Activated T-helper 1 cell treated with anti-CD3 and anti-CD28 coated beads, Interleukin-12 subunit alpha, Interleukin-12 subunit beta, Interleukin-2, Interleukin-4 antibody, amounts not matched to agents 30 ng/mL and 10 ng/mL and 1 ng/mL, durations not matched to agents 14 hours and 24 hours and 36 hours (primary cell): Measurements from ENCODE around the gene RFX5. TPM values are rescaled to one million over a fixed set of nuclear protein-coding genes. Genes with fewer than 3 reads are reported as not detected.
"Not testable (repeated sequence)": the region's sequence is repeated elsewhere in the genome, so short reads cannot be mapped to it uniquely, and the experiment has no call there.

Experiments used
- DNase-seq: peaks from one replicate; pipeline ENCODE4 v3.0.0; 2021; ENCODE audit warnings: low spot score
- H3K27ac Mint-ChIP-seq: one replicate; pipeline ENCODE4 v1.8.0; 2021; ENCODE audit warnings: mild to moderate bottlenecking, mixed read lengths
- H3K27me3 Mint-ChIP-seq: one replicate; pipeline ENCODE4 v1.8.0; 2022; ENCODE audit warnings: mild to moderate bottlenecking, moderate library complexity, mixed read lengths; ENCODE audit not compliant: insufficient read depth
- H3K36me3 Mint-ChIP-seq: one replicate; pipeline ENCODE4 v1.8.0; 2021; ENCODE audit warnings: low read depth, mixed read lengths
- H3K4me1 Mint-ChIP-seq: one replicate; pipeline ENCODE4 v1.8.0; 2021; ENCODE audit warnings: low read depth, mixed read lengths
- H3K4me3 Mint-ChIP-seq: one replicate; pipeline ENCODE4 v1.8.0; 2021; ENCODE audit warnings: mild to moderate bottlenecking, moderate library complexity, mixed read lengths
- H3K9me3 Mint-ChIP-seq: one replicate; pipeline ENCODE4 v1.8.0; 2021; ENCODE audit warnings: mixed read lengths
- intact Hi-C: fragments of 100-400 bp; cut with micrococcal nuclease; formaldehyde crosslinking; loops from one replicate; pipeline ENCODE4 v1.15.1; 2024
- total RNA-seq: library from RNA; stranded (reverse); gene quantifications from 2 replicates; pipeline ENCODE4 v1.2.3, GENCODE V29; 2022

The RFX5 gene
- total RNA-seq: 78.1 and 83.4 TPM in 2 replicates

DNA sequence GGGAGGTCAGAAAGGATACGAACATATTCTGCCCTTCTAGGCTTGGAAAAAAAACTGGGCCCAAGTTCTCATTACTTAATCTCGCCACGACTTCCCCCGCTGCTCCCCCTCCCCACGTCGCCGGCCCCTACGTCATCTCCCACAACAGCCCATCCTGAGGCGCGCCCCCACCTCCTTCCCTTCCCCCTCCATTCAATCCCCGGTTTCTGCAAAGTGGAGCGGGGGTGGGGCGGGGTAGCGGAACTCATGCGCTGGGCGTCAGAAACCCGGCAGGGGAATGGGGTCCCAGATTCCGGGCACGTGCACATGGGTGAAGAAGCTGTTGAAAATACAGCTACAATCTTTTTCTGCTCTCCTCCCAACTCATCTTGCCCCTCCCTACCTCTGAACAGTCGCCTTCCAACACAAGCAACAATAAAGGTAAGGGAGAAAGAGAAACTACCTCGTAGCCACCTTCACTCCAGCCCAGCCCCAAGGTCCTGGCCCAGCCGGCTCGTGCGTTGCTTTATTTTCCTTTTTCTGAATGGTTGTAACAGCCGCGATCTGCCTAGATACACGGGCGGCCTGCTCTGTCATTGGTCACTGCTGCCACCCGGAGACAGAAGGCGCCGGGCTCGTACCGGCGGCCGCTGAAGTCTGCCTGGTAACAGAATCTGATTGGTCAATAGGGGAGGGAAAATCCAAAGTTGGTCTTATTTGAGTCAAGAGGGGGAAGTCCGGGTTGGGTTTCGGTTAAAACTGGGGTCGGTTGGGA, at the start of gene RFX5:
TSS of gene RFX5 (minus strand) at position 484 of the 754 bp plus-strand sequence. CDS start 932 bp downstream, outside the sequence.
- peak within 1 kb of the TSS; percentile 99 for H3K27ac Mint-ChIP-seq
- intact Hi-C loops: loop anchor here (1.0 to 5.0 kb wide), 9 partner anchors 20 to 490 kb away; partner anchors contain the start of genes C2CD4D, CDC42SE1, PI4KB and PIP5K1A
- peaks cover 45% of the 10 kb centered on the region for H3K4me1 Mint-ChIP-seq
- no peaks in the 10 kb centered on the region for H3K27me3 Mint-ChIP-seq
- peaks cover 30% of the 10 kb centered on the region for H3K36me3 Mint-ChIP-seq
- peak; percentile 95 for DNase-seq
- H3K4me3 Mint-ChIP-seq: peak within 1 kb of the TSS; percentile 95
- H3K9me3 Mint-ChIP-seq: peaks cover under 1% of the 10 kb centered on the region

DNA sequence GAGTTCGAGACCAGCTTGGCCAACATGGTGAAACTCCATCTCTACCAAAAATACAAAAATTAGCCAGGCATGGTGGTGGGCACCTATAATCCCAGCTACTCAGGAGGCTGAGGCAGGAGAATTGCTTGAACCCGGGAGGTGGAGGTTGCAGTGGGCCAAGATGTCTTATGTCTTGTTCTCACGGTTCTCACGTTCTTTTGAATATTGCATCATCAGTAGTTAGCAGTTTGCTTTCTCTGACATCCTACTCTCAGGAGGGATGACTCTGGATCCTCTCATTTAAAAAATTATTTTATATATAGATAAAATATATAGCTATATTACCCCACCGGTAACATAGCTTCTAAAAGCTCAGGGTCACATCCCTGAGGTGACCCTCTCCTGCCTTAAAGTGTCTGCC, 49.2 kb upstream of the RFX5 start:
- H3K36me3 Mint-ChIP-seq: peaks cover 16% of the 10 kb centered on the region

DNA sequence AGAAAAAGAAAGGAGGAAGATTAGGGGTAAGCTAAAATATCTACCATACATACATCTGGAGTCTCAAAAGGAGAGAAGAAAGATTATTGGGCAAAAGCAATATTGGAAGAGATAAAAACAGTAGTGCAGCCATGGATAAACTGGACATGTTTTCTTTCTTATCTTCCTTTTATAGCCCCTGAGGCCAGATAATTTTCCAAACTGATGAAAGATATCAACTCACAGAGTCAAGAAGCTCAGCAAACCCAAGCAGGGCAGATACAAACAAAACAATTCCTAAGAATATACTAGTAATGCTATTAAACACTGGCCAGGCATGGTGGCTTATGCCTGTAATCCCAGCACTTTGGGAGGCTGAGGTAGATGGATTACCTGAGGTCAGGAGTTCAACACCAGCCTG, 46.5 kb upstream of the RFX5 start:
- H3K4me1 Mint-ChIP-seq: no peaks in the 10 kb centered on the region
- intact Hi-C loops: no loop called here

More for the DNA sequence above, 49.2 kb upstream of the RFX5 start:
- H3K27ac Mint-ChIP-seq, intact Hi-C loops, H3K9me3 Mint-ChIP-seq, H3K4me3 Mint-ChIP-seq, DNase-seq: not testable (repeated sequence)
- Mint-ChIP-seq H3K27me3 (peaks cover 18% of the 10 kb centered on the region), H3K4me1 (peaks cover 20% of the 10 kb centered on the region)

DNA sequence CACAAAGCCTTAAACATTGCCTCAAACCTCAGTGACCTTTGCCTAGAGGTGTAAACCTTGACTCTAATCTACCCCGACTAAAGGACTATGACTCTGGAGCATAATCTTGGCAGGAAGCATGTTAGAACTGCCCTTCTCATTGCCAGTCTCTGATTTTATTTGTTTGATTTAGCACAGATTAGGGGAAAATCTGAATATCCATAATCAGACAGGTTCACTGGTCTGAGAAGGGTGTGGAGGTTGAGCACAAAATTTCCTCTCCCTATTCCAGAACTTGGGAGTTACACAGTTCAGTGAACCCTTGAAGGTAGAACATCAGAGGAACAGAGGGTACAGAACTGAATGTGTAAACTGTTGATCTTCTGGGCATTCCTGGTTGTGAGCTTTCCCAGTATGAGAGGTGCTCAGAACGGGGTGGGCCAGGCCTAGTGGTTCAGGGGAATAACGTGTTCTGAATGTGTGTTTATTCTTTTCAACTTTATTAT, 44.1 kb upstream of the RFX5 start:
- intact Hi-C loops: no loop called here
- no peaks in the 10 kb centered on the region for H3K36me3 Mint-ChIP-seq
- H3K4me3 Mint-ChIP-seq: no peak overlapping the region
- no peak for DNase-seq
- H3K27me3 Mint-ChIP-seq: peaks cover 20% of the 10 kb centered on the region
- H3K4me1 Mint-ChIP-seq: no peaks in the 10 kb centered on the region
- no peaks in the 10 kb centered on the region for H3K9me3 Mint-ChIP-seq
- no peak overlapping the region for H3K27ac Mint-ChIP-seq

More for the DNA sequence above, 46.5 kb upstream of the RFX5 start:
- H3K4me3 Mint-ChIP-seq: no peak overlapping the region
- no peak overlapping the region for H3K27ac Mint-ChIP-seq
- no peak for DNase-seq
- H3K27me3 Mint-ChIP-seq: peaks cover 18% of the 10 kb centered on the region
- no peaks in the 10 kb centered on the region for H3K9me3 Mint-ChIP-seq
- no peaks in the 10 kb centered on the region for H3K36me3 Mint-ChIP-seq

- H3K4me3 Mint-ChIP-seq, H3K4me1 Mint-ChIP-seq, H3K9me3 Mint-ChIP-seq, intact Hi-C loops, DNase-seq, H3K27ac Mint-ChIP-seq, H3K36me3 Mint-ChIP-seq: not testable (repeated sequence)
- H3K27me3 Mint-ChIP-seq: peaks cover 19% of the 10 kb centered on the region
These were observed 43.4 kb upstream of the RFX5 start for GRCh38 chr1:151390221-151391078.

- Mint-ChIP-seq H3K27ac (no peak overlapping the region), H3K36me3 (no peaks in the 10 kb centered on the region), H3K9me3 (no peaks in the 10 kb centered on the region)
These were observed 39.0 kb upstream of the RFX5 start for GRCh38 chr1:151386002-151386401.

DNA sequence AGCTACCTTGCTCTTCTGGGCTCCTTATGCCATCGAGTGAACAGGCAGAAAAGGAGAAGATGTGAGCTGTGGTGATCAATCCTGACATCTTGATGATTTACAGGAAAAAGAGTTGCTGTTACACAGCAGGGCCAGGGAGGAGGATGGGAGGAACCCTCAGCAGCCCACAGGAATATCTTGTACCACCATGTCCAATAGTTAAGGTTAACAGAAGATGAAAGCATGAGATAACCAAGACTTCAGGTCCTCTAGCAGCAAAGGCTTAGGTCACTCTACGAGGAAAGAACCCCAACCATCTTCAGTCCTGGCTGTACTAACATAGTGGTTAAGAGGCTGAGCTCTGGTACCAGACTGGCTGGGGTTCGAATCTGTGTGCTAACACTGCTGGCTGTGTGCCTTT, 37.5 kb upstream of the RFX5 start:
- intact Hi-C loops: no loop called here
- Mint-ChIP-seq H3K27ac (no peak overlapping the region), H3K36me3 (no peaks in the 10 kb centered on the region)

More at GRCh38 chr1:151386002-151386401, 39.0 kb upstream of the RFX5 start:
- DNase-seq: no peak
- Mint-ChIP-seq H3K4me1 (no peaks in the 10 kb centered on the region), H3K4me3 (no peak overlapping the region), H3K27me3 (peaks cover 2% of the 10 kb centered on the region)
- intact Hi-C loops: no loop called here

GRCh38 chr1:151377150-151377884, 30.3 kb upstream of the RFX5 start:
- Mint-ChIP-seq H3K27ac (no peak overlapping the region), H3K4me3 (no peak overlapping the region), H3K9me3 (no peaks in the 10 kb centered on the region), H3K4me1 (peaks cover 5% of the 10 kb centered on the region), H3K36me3 (no peaks in the 10 kb centered on the region), H3K27me3 (peaks cover 7% of the 10 kb centered on the region)
- intact Hi-C loops: no loop called here
- no peak for DNase-seq

More for the DNA sequence above, 37.5 kb upstream of the RFX5 start:
- no peaks in the 10 kb centered on the region for H3K9me3 Mint-ChIP-seq
- H3K4me3 Mint-ChIP-seq: no peak overlapping the region
- peaks cover 2% of the 10 kb centered on the region for H3K27me3 Mint-ChIP-seq
- H3K4me1 Mint-ChIP-seq: no peaks in the 10 kb centered on the region
- DNase-seq: no peak

DNA sequence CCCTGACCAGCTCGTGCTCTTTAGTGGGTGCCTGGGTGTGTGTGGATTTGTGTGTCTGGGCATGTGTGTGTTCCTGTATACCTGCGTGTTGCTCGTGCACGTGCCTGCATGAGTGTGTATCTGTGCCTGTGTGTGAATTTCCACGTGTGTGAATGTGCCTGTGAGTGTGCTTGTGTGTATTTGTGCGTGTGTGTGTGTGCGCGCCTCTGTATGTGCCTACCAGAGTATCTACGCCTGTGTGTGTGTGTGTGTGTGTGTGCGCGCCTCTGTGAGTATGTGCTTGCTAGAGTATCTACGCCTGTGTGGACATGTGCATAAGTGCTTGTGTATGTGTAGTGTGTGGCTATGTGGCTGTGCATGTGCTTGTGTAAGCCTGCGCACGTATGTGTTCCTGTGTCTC, 26.1 kb upstream of the RFX5 start:
- H3K27ac Mint-ChIP-seq: no peak overlapping the region
- H3K4me1 Mint-ChIP-seq: peaks cover 5% of the 10 kb centered on the region
- H3K36me3 Mint-ChIP-seq: no peaks in the 10 kb centered on the region
- no peak overlapping the region for H3K4me3 Mint-ChIP-seq
- H3K9me3 Mint-ChIP-seq: no peaks in the 10 kb centered on the region
- intact Hi-C loops: no loop called here
- DNase-seq: no peak
- H3K27me3 Mint-ChIP-seq: peaks cover 5% of the 10 kb centered on the region

GRCh38 chr1:151372058-151372934, 25.2 kb upstream of the RFX5 start, which contains the start of gene SELENBP1:
Gene SELENBP1 (minus strand): TSS chr1:151372705. CDS start chr1:151372641, 64 bp downstream.
- Mint-ChIP-seq H3K9me3 (no peaks in the 10 kb centered on the region), H3K4me3 (no peak within 1 kb of the TSS), H3K27ac (no peak within 1 kb of the TSS), H3K27me3 (peaks cover 4% of the 10 kb centered on the region), H3K4me1 (peaks cover 5% of the 10 kb centered on the region), H3K36me3 (no peaks in the 10 kb centered on the region)
- intact Hi-C loops: no loop called here
- DNase-seq: no peak

GRCh38 chr1:151371370-151372057, 24.5 kb upstream of the RFX5 start:
- intact Hi-C loops: no loop called here
- H3K4me1 Mint-ChIP-seq: peaks cover 5% of the 10 kb centered on the region
- H3K27ac Mint-ChIP-seq: no peak overlapping the region
- H3K9me3 Mint-ChIP-seq: no peaks in the 10 kb centered on the region
- H3K4me3 Mint-ChIP-seq: no peak overlapping the region
- H3K27me3 Mint-ChIP-seq: peaks cover 2% of the 10 kb centered on the region
- DNase-seq: no peak
- no peaks in the 10 kb centered on the region for H3K36me3 Mint-ChIP-seq
